H1 (cell line): ENCODE results near the gene LY86. TPM values are rescaled to one million over a fixed set of nuclear protein-coding genes. Genes with fewer than 3 reads are reported as not detected.

Experiments
- HDAC2 ChIP-seq, 2 experiments: fragments of 300-600 bp in 1 of 2; sonication (generic) in 1 of 2; IDR thresholded peaks; 2 replicates each; pipeline ENCODE4 v1.6.1; 2011 to 2012; ENCODE audit warnings: low read depth in 2 of 2, low read length in 2 of 2, mild to moderate bottlenecking in 2 of 2, moderate library complexity in 2 of 2, borderline replicate concordance in 1 of 2, inconsistent platforms in 1 of 2
- RAD21 ChIP-seq, 2 experiments: IDR thresholded peaks in 1 of 2; conservative IDR thresholded peaks in 1 of 2; 2 replicates each; pipeline ENCODE4 v1.6.1; 2011; ENCODE audit warnings: low read depth in 2 of 2, low read length in 2 of 2, improper control_type of control experiment in 1 of 2, inconsistent platforms in 1 of 2, mild to moderate bottlenecking in 1 of 2, moderate library complexity in 1 of 2
- SIN3A ChIP-seq, 2 experiments: IDR thresholded peaks in 1 of 2; conservative IDR thresholded peaks in 1 of 2; 2 replicates each; pipeline ENCODE4 v1.6.1; 2011 to 2012; ENCODE audit warnings: low read length in 2 of 2, improper control_type of control experiment in 1 of 2, low read depth in 1 of 2, mild to moderate bottlenecking in 1 of 2
- polyA plus RNA-seq, 7 experiments: library from polyadenylated mRNA; depleted of rRNA in 3 of 7; stranded (reverse) in 5 of 7; unstranded in 2 of 7; fragments of >200 nt in 5 of 7; fragments of 200-250 nt in 2 of 7; gene quantifications; 1 replicate in 5 of 7; 2 replicates in 1 of 7; 4 replicates in 1 of 7; pipeline versions ENCODE4 v1.2.1 to v1.2.3, GENCODE V29; 2011 to 2013; ENCODE audit warnings: missing spikeins in 2 of 7, mixed read lengths in 2 of 7
- total RNA-seq: library from RNA; stranded (reverse); fragmentation: NEBNext Ultra II Directional; extraction: Animal tissue kit (Norgen Biotek cat#: 25700); gene quantifications from 2 replicates; pipeline ENCODE4 v1.2.1, GENCODE V29; 2021

LY86 gene
- total and polyA plus RNA-seq, 2 of the 8 experiments (the other 6 are each of a cell fraction or from before 2014, with no cell fraction given), result not detected

GRCh38 chr6:6686748-6687601 is 98.5 kb downstream of the LY86 start (continued):
- 0 out of 4 replicates have a peak, but pooled peaks of 1 of the 2 experiments have one; percentile 35 for TF ChIP-seq SIN3A (conservative IDR thresholded peaks at IDR 0.05 in 1 of 2, IDR thresholded peaks at IDR 0.05 in 1 of 2; ENCODE audit: low read depth in 1 of 2, low read length in 2 of 2)
- 0 out of 4 replicates have a peak, but pooled peaks of 1 of the 2 experiments have one; percentile 3 for TF ChIP-seq RAD21 (IDR thresholded peaks at IDR 0.05 in 1 of 2, conservative IDR thresholded peaks at IDR 0.05 in 1 of 2; ENCODE audit: low read depth in 2 of 2, low read length in 2 of 2)
- 0 out of 4 replicates have a peak, but pooled peaks of 1 of the 2 experiments have one; percentile 31 for TF ChIP-seq HDAC2 (IDR thresholded peaks at IDR 0.05; ENCODE audit: borderline replicate concordance in 1 of 2, low read depth in 2 of 2, low read length in 2 of 2)
